ENCODE measurements around the gene PCDHGA8.
"Not testable (repeated sequence)": the region's sequence is repeated elsewhere in the genome, so short reads cannot be mapped to it uniquely, and the experiment has no call there.

PCDHGA8 gene

DNA sequence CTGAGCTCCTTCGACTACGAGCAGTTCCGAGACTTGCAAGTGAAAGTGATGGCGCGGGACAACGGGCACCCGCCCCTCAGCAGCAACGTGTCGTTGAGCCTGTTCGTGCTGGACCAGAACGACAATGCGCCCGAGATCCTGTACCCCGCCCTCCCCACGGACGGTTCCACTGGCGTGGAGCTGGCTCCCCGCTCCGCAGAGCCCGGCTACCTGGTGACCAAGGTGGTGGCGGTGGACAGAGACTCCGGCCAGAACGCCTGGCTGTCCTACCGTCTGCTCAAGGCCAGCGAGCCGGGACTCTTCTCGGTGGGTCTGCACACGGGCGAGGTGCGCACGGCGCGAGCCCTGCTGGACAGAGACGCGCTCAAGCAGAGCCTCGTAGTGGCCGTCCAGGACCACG, 39.9 kb downstream of the PCDHGA8 start:
- not testable (repeated sequence) for DNase-seq (ENCODE audit: low read depth in 2 of 2)

DNA sequence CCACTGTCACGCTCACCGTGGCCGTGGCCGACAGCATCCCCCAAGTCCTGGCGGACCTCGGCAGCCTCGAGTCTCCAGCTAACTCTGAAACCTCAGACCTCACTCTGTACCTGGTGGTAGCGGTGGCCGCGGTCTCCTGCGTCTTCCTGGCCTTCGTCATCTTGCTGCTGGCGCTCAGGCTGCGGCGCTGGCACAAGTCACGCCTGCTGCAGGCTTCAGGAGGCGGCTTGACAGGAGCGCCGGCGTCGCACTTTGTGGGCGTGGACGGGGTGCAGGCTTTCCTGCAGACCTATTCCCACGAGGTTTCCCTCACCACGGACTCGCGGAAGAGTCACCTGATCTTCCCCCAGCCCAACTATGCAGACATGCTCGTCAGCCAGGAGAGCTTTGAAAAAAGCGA, 40.3 kb downstream of the PCDHGA8 start:
- DNase-seq (ENCODE audit: low read depth in 2 of 2): not testable (repeated sequence)

DNA sequence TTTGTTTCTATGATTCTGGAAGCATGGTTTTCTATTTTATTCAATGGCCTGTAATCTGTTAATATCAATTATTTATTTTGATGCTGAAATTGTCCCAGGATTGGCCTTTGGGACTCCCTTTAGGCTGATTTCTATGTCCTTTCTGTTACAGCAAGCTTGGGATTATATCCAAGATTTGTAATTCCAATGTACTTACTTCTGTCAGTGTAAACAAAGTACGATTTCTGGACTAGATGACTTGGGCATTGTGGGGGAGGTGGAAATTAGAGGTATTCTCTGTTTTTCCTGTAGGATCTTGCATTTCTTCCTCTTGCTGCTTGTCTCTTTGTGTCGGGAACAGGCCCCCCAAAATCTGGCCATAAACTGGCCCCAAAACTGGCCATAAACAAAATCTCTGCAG, 41.6 kb downstream of the PCDHGA8 start:
- no peak for DNase-seq (ENCODE audit: low read depth in 2 of 2)

DNA sequence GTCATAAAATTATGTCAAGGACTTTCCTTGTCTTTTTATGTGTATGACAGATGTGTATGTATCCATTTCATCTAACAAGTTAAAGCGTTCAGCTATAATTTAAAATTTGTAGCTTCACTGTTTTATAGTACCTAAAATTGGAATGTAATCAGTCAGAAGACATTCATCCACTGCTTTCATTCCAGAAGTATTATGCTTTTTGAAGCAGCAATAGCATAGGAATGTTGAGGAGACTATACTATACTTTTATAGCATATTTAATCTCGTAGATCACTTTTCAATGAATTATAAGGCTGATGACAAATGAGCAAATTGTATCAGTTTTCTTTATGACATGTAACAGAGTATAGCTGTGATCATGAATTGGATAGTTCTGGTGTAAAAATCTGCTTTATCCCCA, 44.8 kb downstream of the PCDHGA8 start:
- no peak for DNase-seq (ENCODE audit: low read depth in 2 of 2)

DNA sequence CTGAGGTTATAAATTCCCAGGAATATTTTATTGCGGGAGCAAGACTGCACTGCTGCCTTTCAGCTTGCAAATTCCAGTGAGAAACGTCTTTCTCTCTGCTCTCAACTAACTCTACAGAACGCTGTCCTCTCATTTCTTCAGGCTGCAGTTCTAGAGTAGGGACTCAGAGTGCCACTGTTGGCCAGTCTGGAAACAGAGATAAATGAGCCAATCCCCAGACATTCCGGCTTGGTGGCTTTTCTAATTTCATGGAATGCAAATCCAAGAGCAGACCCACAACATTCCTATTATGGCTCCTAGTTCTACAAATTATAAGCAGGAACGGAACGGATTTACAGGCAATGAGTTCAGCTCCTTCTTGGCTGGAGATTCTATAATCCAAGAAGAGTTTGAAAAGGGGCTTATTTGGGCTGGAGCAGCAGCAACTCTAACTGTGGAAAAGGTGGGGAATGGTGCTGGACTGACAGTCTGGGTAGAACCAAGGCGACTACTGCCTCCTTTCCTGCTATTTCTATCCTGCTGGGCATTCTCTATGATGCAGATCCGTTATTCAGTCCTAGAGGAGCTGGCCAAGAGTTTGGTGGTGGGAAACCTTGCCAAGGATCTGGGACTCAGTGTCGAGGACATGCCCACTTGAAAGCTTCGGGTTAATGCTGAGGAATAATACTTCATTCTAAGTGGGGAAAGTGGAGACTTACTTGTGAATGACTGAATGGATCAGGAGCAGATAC, 47.1 kb downstream of the PCDHGA8 start:
- DNase-seq (ENCODE audit: low read depth in 2 of 2): no peak

DNA sequence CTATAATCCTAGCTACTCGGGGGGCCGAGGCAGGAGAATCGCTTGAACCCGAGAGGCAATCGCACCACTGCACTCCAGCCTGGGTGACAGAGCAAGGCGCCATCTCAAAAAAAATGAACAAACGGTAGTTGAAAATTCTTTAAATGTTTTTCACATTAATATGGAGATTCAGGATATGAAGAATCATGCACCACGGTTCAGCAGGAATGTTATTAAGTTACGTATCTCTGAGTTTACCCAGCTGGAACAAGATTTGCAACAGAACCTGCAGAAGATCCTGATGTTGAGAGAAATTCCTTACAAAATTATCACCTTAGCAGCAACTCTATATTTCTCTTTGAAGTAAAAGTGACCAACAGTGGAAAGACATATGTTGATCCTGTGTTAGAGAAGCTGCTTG, 47.9 kb downstream of the PCDHGA8 start:
- DNase-seq (ENCODE audit: low read depth in 2 of 2): no peak

DNA sequence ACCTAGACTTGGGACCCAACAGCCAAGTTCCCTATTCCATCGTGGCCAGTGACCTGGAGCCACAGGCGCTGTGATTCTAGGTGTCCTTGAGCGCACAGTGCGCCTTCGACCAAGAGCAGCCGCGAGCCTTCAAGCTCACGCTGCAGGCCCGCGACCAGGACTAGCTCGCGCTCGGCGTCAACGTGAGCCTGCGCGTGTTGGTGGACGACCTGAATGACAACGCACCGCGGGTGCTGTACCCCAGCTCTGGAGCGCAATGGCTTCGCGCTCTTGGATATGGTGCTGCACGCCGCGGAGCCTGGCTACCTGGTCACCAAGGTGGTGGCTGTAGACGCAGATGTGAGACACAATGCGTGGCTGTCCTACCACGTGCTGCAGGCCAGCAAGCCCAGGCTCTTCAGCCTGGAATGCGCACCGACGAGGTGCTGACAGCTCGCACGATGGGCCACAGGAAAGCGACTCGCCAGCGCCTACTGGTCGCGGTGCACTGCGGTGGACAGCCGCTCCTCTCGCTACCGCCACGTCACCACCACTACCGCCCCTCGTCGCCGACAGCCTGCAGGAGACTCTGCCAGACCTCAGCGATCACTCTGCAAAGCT, 49.2 kb downstream of the PCDHGA8 start:
- no peak for DNase-seq (ENCODE audit: low read depth in 2 of 2)

Measured in stimulated activated CD4-positive, alpha-beta T cell treated with anti-CD3 and anti-CD28 coated beads, Interleukin-4, amount 100 ng/mL, for 48 hours (primary cell).